HepG2 (cell line): ENCODE data around the gene EMILIN3. TPM values are rescaled to one million over a fixed set of nuclear protein-coding genes. Genes with fewer than 3 reads are reported as not detected.

Experiments used
- ASH2L ChIP-seq: fragments of 300-600, 200-600 bp; sonication (generic); IDR thresholded peaks from 2 replicates; pipeline ENCODE4 v1.7.0; 2017; ENCODE audit warnings: low read depth, mild to moderate bottlenecking, moderate library complexity, mixed read lengths, low read length; ENCODE audit not compliant: insufficient read length
- EHMT2 ChIP-seq: fragments of 200-600 bp; sonication (generic); IDR thresholded peaks from 2 replicates; pipeline ENCODE4 v1.7.0; 2017; ENCODE audit warnings: antibody characterized with exemption, low read depth, low read length, borderline replicate concordance
- IRX3 ChIP-seq: sonication (generic); formaldehyde crosslinking; IDR thresholded peaks from 2 replicates; pipeline ENCODE4 v1.8.1; 2023; ENCODE audit warnings: mild to moderate bottlenecking, low read depth, missing genetic modification reagents, borderline replicate concordance
- KLF16 ChIP-seq, 2 experiments: sonication (generic) in 1 of 2; formaldehyde crosslinking in 1 of 2; IDR thresholded peaks; 2 replicates each; pipeline versions ENCODE4 v1.6.1 to v1.8.0; 2016 to 2023; ENCODE audit warnings: missing genetic modification reagents in 2 of 2, missing compliant biosample characterization in 1 of 2
- MAFG ChIP-seq: sonication (generic); formaldehyde crosslinking; IDR thresholded peaks from 2 replicates; pipeline ENCODE4 v1.5.1; 2020; ENCODE audit warnings: mild to moderate bottlenecking, missing genetic modification reagents
- POLR2AphosphoS2 ChIP-seq: IDR thresholded peaks from 2 replicates; pipeline ENCODE4 v1.6.1; 2011; ENCODE audit warnings: low read depth, low read length, improper control_type of control experiment
- SAFB2 ChIP-seq: sonication (generic); formaldehyde crosslinking; IDR thresholded peaks from 2 replicates; pipeline ENCODE4 v1.5.1; 2020; ENCODE audit warnings: missing genetic modification reagents, low read depth, mild to moderate bottlenecking, borderline replicate concordance
- SAP130 ChIP-seq: IDR thresholded peaks from 2 replicates; pipeline ENCODE4 v1.6.1; 2016; ENCODE audit warnings: low read depth
- SRSF4 ChIP-seq: fragments of 200-400 bp; formaldehyde crosslinking; IDR thresholded peaks from one replicate; pipeline ENCODE4 v1.6.1; 2018; ENCODE audit warnings: mild to moderate bottlenecking, low read depth, low read length, moderate library complexity; ENCODE audit not compliant: poor library complexity, severe bottlenecking
- STAG1 ChIP-seq: sonication (generic); formaldehyde crosslinking; IDR thresholded peaks from 2 replicates; pipeline ENCODE4 v1.4.0; 2020; ENCODE audit warnings: missing genetic modification reagents
- ZMAT3 ChIP-seq: sonication (generic); formaldehyde crosslinking; conservative IDR thresholded peaks from 2 replicates; pipeline ENCODE4 v1.7.0; 2021; ENCODE audit warnings: missing genetic modification reagents
- ZNF207 ChIP-seq: fragments of 450-650 bp; IDR thresholded peaks from 2 replicates; pipeline ENCODE4 v1.6.1; 2016; ENCODE audit warnings: antibody characterized with exemption, borderline replicate concordance
- ZNF30 ChIP-seq: sonication (generic); formaldehyde crosslinking; IDR thresholded peaks from 2 replicates; pipeline ENCODE4 v1.5.0; 2020; ENCODE audit warnings: mild to moderate bottlenecking, missing genetic modification reagents
- ZNF460 ChIP-seq: sonication (generic); formaldehyde crosslinking; IDR thresholded peaks from 2 replicates; pipeline ENCODE4 v1.5.1; 2020; ENCODE audit warnings: missing genetic modification reagents, mild to moderate bottlenecking, borderline replicate concordance
- ZNF674 ChIP-seq: sonication (generic); formaldehyde crosslinking; IDR thresholded peaks from 2 replicates; pipeline ENCODE4 v1.5.0; 2020; ENCODE audit warnings: low read depth, mild to moderate bottlenecking, missing genetic modification reagents
- polyA plus RNA-seq, 8 experiments: library from polyadenylated mRNA; depleted of rRNA in 3 of 8; stranded (reverse) in 7 of 8; unstranded in 1 of 8; fragments of >200 nt; fragmentation: Illumina TruSeq in 4 of 8; extraction: Trizol in 4 of 8; gene quantifications; 2 replicates each; pipeline versions ENCODE4 v1.2.1 to v1.2.3, GENCODE V29; 2011 to 2016; ENCODE audit warnings: low read depth in 4 of 8, missing spikeins in 1 of 8, mixed read lengths in 1 of 8; ENCODE audit not compliant: insufficient read depth in 1 of 8
- total RNA-seq, 5 experiments: library from RNA; depleted of rRNA; stranded (reverse); fragments of >200 nt; fragmentation: Illumina TruSeq; extraction: Trizol; gene quantifications; 2 replicates each; pipeline ENCODE4 v1.2.3, GENCODE V29; 2016; ENCODE audit warnings: low read depth in 1 of 5
- TF ChIP-seq, protein P1 (sequence below), 2 experiments: fragments of 450-650 bp in 1 of 2; sonication (generic) in 1 of 2; formaldehyde crosslinking; IDR thresholded peaks; 2 replicates each; pipeline versions ENCODE4 v1.5.0 to v1.8.0; 2020 to 2022; ENCODE audit warnings: mild to moderate bottlenecking in 1 of 2, missing genetic modification reagents in 1 of 2
- TF ChIP-seq, protein P2 (sequence below): sonication (generic); formaldehyde crosslinking; IDR thresholded peaks from 2 replicates; pipeline ENCODE4 v1.5.1; 2020; ENCODE audit warnings: mild to moderate bottlenecking, missing genetic modification reagents, borderline replicate concordance
- TF ChIP-seq, protein P3 (sequence below): sonication (generic); formaldehyde crosslinking; IDR thresholded peaks from 2 replicates; pipeline ENCODE4 v1.8.0; 2022; ENCODE audit warnings: mild to moderate bottlenecking, missing genetic modification reagents, moderate library complexity
- TF ChIP-seq, protein P4 (sequence below): sonication (generic); formaldehyde crosslinking; IDR thresholded peaks from 2 replicates; pipeline ENCODE4 v1.4.0; 2020; ENCODE audit warnings: missing genetic modification reagents, borderline replicate concordance
- TF ChIP-seq, protein P5 (sequence below): fragments of 450-650 bp; IDR thresholded peaks from 2 replicates; pipeline ENCODE4 v1.6.1; 2017

Gene EMILIN3
- total and polyA plus RNA-seq, 2 of the 13 experiments (the other 11 are each of a cell fraction or from before 2014, with no cell fraction given) = 0.25 to 0.29 TPM

DNA sequence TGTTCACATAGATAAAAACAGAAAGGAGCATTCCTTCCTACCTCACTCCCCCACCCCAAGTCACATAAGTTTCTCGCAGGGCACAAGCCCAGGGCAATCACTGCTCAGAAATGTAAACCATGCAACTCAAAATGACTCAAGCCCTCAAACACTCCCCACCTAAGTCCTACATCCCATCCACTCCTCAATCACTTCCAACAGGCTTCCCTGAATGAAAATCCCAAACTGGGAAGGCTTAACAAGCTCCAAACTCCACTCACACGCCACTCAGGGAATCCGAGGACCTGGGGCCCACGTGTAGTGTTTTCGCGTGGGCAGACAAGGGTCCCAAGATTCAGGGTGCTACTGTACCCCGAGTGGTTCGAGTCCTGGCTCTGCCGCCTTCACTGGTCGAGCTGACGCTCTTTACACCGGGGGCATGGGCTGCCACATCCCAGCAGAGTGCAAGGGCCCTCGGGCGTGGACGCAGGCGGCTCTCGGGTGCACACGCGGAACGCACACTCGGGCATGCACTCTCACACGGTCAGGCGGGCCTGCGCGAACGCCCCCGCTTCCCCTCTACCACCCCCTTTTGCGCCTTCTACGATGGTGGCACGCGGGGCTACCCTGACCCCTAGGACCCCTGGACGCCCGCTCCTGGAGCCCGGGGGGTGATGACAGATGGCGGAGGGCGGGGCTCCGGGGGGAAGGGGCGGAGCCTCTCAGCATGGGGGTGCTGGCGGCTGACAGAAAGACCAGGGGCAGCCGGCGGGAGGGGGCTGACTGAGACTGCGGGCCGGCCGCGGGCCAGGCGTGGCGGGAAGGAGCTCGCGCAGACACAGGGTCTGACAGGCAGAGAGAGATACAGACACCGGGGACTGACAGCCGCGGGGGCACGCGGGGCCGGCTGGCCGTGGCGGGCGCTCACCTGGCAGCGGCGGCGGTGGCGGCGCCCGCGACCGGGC is 49.7 kb downstream of the EMILIN3 start (continued):
- TF ChIP-seq, protein P1, sequence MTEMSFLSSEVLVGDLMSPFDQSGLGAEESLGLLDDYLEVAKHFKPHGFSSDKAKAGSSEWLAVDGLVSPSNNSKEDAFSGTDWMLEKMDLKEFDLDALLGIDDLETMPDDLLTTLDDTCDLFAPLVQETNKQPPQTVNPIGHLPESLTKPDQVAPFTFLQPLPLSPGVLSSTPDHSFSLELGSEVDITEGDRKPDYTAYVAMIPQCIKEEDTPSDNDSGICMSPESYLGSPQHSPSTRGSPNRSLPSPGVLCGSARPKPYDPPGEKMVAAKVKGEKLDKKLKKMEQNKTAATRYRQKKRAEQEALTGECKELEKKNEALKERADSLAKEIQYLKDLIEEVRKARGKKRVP (CRISPR knock-in tag; IDR thresholded peaks at IDR 0.05) = peak in 1 of 2 experiments; percentile 76; a peak in 1 of 4 replicates
- TF ChIP-seq ASH2L (peak; percentile 86), SRSF4 (no peak), KLF16 (CRISPR knock-in tag; IDR thresholded peaks at IDR 0.05) (no peak; a peak in 1 of 4 replicates), STAG1 (CRISPR knock-in tag) (no peak), ZNF207 (no peak), ZNF674 (0 out of 2 replicates have a peak, but pooled peaks have one; percentile 67), ZNF30 (CRISPR knock-in tag) (peak; percentile 72; the same call in 1 of the 2 replicates), SAP130 (CRISPR knock-in tag) (peak; percentile 85; the same call in 1 of the 2 replicates), POLR2AphosphoS2 (no peak), IRX3 (CRISPR knock-in tag) (no peak), EHMT2 (no peak), MAFG (CRISPR knock-in tag) (no peak), ZMAT3 (no peak), SAFB2 (peak; percentile 53), ZNF460 (CRISPR knock-in tag) (no peak)
- TF ChIP-seq, protein P2, sequence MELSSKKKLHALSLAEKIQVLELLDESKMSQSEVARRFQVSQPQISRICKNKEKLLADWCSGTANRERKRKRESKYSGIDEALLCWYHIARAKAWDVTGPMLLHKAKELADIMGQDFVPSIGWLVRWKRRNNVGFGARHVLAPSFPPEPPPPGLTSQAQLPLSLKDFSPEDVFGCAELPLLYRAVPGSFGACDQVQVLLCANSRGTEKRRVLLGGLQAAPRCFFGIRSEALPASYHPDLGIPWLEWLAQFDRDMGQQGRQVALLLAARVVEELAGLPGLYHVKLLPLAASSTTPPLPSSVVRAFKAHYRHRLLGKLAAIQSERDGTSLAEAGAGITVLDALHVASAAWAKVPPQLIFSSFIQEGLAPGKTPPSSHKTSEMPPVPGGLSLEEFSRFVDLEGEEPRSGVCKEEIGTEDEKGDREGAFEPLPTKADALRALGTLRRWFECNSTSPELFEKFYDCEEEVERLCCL = peak; percentile 95; the same call in 1 of the 2 replicates
- TF ChIP-seq, protein P3, sequence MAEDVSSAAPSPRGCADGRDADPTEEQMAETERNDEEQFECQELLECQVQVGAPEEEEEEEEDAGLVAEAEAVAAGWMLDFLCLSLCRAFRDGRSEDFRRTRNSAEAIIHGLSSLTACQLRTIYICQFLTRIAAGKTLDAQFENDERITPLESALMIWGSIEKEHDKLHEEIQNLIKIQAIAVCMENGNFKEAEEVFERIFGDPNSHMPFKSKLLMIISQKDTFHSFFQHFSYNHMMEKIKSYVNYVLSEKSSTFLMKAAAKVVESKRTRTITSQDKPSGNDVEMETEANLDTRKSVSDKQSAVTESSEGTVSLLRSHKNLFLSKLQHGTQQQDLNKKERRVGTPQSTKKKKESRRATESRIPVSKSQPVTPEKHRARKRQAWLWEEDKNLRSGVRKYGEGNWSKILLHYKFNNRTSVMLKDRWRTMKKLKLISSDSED = no peak
- TF ChIP-seq, protein P4, sequence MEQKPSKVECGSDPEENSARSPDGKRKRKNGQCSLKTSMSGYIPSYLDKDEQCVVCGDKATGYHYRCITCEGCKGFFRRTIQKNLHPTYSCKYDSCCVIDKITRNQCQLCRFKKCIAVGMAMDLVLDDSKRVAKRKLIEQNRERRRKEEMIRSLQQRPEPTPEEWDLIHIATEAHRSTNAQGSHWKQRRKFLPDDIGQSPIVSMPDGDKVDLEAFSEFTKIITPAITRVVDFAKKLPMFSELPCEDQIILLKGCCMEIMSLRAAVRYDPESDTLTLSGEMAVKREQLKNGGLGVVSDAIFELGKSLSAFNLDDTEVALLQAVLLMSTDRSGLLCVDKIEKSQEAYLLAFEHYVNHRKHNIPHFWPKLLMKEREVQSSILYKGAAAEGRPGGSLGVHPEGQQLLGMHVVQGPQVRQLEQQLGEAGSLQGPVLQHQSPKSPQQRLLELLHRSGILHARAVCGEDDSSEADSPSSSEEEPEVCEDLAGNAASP (CRISPR knock-in tag) = peak; percentile 40; the same call in 1 of the 2 replicates
- TF ChIP-seq, protein P5, sequence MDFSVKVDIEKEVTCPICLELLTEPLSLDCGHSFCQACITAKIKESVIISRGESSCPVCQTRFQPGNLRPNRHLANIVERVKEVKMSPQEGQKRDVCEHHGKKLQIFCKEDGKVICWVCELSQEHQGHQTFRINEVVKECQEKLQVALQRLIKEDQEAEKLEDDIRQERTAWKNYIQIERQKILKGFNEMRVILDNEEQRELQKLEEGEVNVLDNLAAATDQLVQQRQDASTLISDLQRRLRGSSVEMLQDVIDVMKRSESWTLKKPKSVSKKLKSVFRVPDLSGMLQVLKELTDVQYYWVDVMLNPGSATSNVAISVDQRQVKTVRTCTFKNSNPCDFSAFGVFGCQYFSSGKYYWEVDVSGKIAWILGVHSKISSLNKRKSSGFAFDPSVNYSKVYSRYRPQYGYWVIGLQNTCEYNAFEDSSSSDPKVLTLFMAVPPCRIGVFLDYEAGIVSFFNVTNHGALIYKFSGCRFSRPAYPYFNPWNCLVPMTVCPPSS = no peak
